Astrocyte (in vitro differentiated cells and primary cell): ENCODE measurements around the gene MYOG. TPM values are rescaled to one million over a fixed set of nuclear protein-coding genes. Genes with fewer than 3 reads are reported as not detected.

ENCODE experiments used
- DNase-seq: peaks from one replicate; pipeline ENCODE4 v3.0.0-alpha.2; 2010; ENCODE audit warnings: low read depth
- FAIRE-seq: peaks from 2 replicates; lab custom pipeline; 2011; peaks lifted over from hg19 to GRCh38; lab: Jason Lieb, UNC
- H2AFZ ChIP-seq: 2 replicates; pipeline ENCODE4 v1.6.0; 2012; ENCODE audit warnings: low read depth, low read length, inconsistent platforms
- H3K27ac ChIP-seq: 2 replicates; pipeline ENCODE4 v1.5.1; 2011; ENCODE audit warnings: low read depth, low read length, inconsistent platforms
- H3K27me3 ChIP-seq: 2 replicates; pipeline ENCODE4 v1.6.0; 2011; ENCODE audit warnings: low read length, inconsistent platforms; ENCODE audit not compliant: insufficient read depth
- H3K36me3 ChIP-seq: 2 replicates; pipeline ENCODE4 v1.5.1; 2011; ENCODE audit warnings: low read length, inconsistent platforms; ENCODE audit not compliant: insufficient read depth
- H3K4me1 ChIP-seq: 2 replicates; pipeline ENCODE4 v1.5.1; 2011; ENCODE audit warnings: low read length, inconsistent platforms; ENCODE audit not compliant: insufficient read depth
- H3K4me2 ChIP-seq: 2 replicates; pipeline ENCODE4 v1.6.0; 2012; ENCODE audit warnings: low read length, inconsistent platforms
- H3K4me3 ChIP-seq: 2 replicates; pipeline ENCODE4 v1.5.1; 2011; ENCODE audit warnings: low read depth, mild to moderate bottlenecking, low read length, inconsistent platforms; ENCODE audit not compliant: insufficient read depth
- H3K79me2 ChIP-seq: 2 replicates; pipeline ENCODE4 v1.6.0; 2012; ENCODE audit warnings: mild to moderate bottlenecking, low read length, inconsistent platforms; ENCODE audit not compliant: insufficient read depth
- H3K9ac ChIP-seq: 2 replicates; pipeline ENCODE4 v1.6.0; 2012; ENCODE audit warnings: mild to moderate bottlenecking, low read length, inconsistent platforms
- H3K9me3 ChIP-seq: 2 replicates; pipeline ENCODE4 v1.5.1; 2012; ENCODE audit warnings: low read depth, mild to moderate bottlenecking, low read length, inconsistent platforms; ENCODE audit not compliant: insufficient read depth
- H4K20me1 ChIP-seq: 2 replicates; pipeline ENCODE4 v1.6.0; 2012; ENCODE audit warnings: low read length, inconsistent platforms; ENCODE audit not compliant: insufficient read depth
- H3K27ac Mint-ChIP-seq: one replicate; pipeline ENCODE4 v1.8.0; 2021; ENCODE audit warnings: mild to moderate bottlenecking, mixed read lengths; ENCODE audit not compliant: unreplicated experiment
- H3K27me3 Mint-ChIP-seq: one replicate; pipeline ENCODE4 v1.8.0; 2021; ENCODE audit warnings: low read depth, mixed read lengths; ENCODE audit not compliant: unreplicated experiment
- H3K36me3 Mint-ChIP-seq: one replicate; pipeline ENCODE4 v1.8.0; 2021; ENCODE audit warnings: low read depth, mixed read lengths; ENCODE audit not compliant: unreplicated experiment
- H3K4me1 Mint-ChIP-seq: one replicate; pipeline ENCODE4 v1.8.0; 2021; ENCODE audit warnings: low read depth, mixed read lengths; ENCODE audit not compliant: unreplicated experiment
- H3K4me3 Mint-ChIP-seq: one replicate; pipeline ENCODE4 v1.8.0; 2021; ENCODE audit warnings: mild to moderate bottlenecking, moderate library complexity, mixed read lengths; ENCODE audit not compliant: unreplicated experiment
- H3K9me3 Mint-ChIP-seq: one replicate; pipeline ENCODE4 v1.8.0; 2021; ENCODE audit warnings: mild to moderate bottlenecking, mixed read lengths; ENCODE audit not compliant: unreplicated experiment
- CTCF ChIP-seq: IDR thresholded peaks from 2 replicates; pipeline ENCODE4 v1.5.1; 2011; ENCODE audit warnings: low read depth, mild to moderate bottlenecking, inconsistent platforms, low read length, moderate library complexity; ENCODE audit not compliant: insufficient read depth
- EZH2 ChIP-seq: IDR thresholded peaks from 2 replicates; pipeline ENCODE4 v1.6.1; 2012; ENCODE audit warnings: mild to moderate bottlenecking, low read length, inconsistent platforms; ENCODE audit not compliant: insufficient read depth
- total RNA-seq: library from RNA; stranded (reverse); gene quantifications from 2 replicates; pipeline ENCODE4 v1.2.1, GENCODE V29; 2021

The MYOG gene
- total RNA-seq, 1 donor from 2014 or later = not detected

GRCh38 chr1:203089651-203090045, 3.8 kb upstream of the MYOG start:
- Histone ChIP-seq H4K20me1 (no peaks in the 10 kb centered on the region), H3K4me3 (no peak overlapping the region), H3K27ac (no peak overlapping the region), H3K9ac (no peak overlapping the region), H3K79me2 (no peaks in the 10 kb centered on the region), H3K27me3 (peaks cover 30% of the 10 kb centered on the region), H2AFZ (no peak overlapping the region), H3K4me2 (no peak overlapping the region), H3K9me3 (no peaks in the 10 kb centered on the region), H3K36me3 (no peaks in the 10 kb centered on the region), H3K4me1 (no peaks in the 10 kb centered on the region)
- DNase-seq = no peak
- H3K4me1 Mint-ChIP-seq = peaks cover 5% of the 10 kb centered on the region
- TF ChIP-seq CTCF (no peak), EZH2 (no peak)
- peaks cover 6% of the 10 kb centered on the region for H3K36me3 Mint-ChIP-seq
- no peak for FAIRE-seq
- no peak overlapping the region for H3K4me3 Mint-ChIP-seq
- H3K27ac Mint-ChIP-seq = no peak overlapping the region
- H3K9me3 Mint-ChIP-seq = peaks cover 19% of the 10 kb centered on the region
- peaks cover 39% of the 10 kb centered on the region for H3K27me3 Mint-ChIP-seq

GRCh38 chr1:203089001-203089650, 3.3 kb upstream of the MYOG start:
- peaks cover 3% of the 10 kb centered on the region for H3K36me3 Mint-ChIP-seq
- H3K79me2 ChIP-seq = no peaks in the 10 kb centered on the region
- H3K4me1 ChIP-seq = no peaks in the 10 kb centered on the region
- H3K27me3 ChIP-seq = peaks cover 30% of the 10 kb centered on the region
- peaks cover 5% of the 10 kb centered on the region for H3K4me1 Mint-ChIP-seq
- H3K27ac Mint-ChIP-seq = no peak overlapping the region
- no peak overlapping the region for H3K9ac ChIP-seq
- no peaks in the 10 kb centered on the region for H3K9me3 ChIP-seq
- H4K20me1 ChIP-seq = no peaks in the 10 kb centered on the region
- H3K9me3 Mint-ChIP-seq = peaks cover 15% of the 10 kb centered on the region
- no peak overlapping the region for H3K4me2 ChIP-seq
- H3K27ac ChIP-seq = no peak overlapping the region
- TF ChIP-seq CTCF (no peak), EZH2 (no peak)
- FAIRE-seq (no peak), DNase-seq (no peak)
- H3K36me3 ChIP-seq = no peaks in the 10 kb centered on the region
- H2AFZ ChIP-seq = no peak overlapping the region
- peaks cover 39% of the 10 kb centered on the region for H3K27me3 Mint-ChIP-seq
- no peak overlapping the region for H3K4me3 Mint-ChIP-seq
- no peak overlapping the region for H3K4me3 ChIP-seq

GRCh38 chr1:203088441-203088840, 2.6 kb upstream of the MYOG start:
- Histone ChIP-seq H3K36me3 (no peaks in the 10 kb centered on the region), H3K9ac (no peak overlapping the region), H3K9me3 (no peaks in the 10 kb centered on the region), H3K79me2 (no peaks in the 10 kb centered on the region), H2AFZ (no peak overlapping the region), H3K27me3 (peaks cover 30% of the 10 kb centered on the region), H3K4me1 (no peaks in the 10 kb centered on the region), H3K4me3 (no peak overlapping the region), H4K20me1 (no peaks in the 10 kb centered on the region), H3K27ac (no peak overlapping the region), H3K4me2 (no peak overlapping the region)
- Mint-ChIP-seq H3K27ac (no peak overlapping the region), H3K36me3 (peaks cover 3% of the 10 kb centered on the region), H3K4me3 (no peak overlapping the region), H3K9me3 (peaks cover 13% of the 10 kb centered on the region), H3K27me3 (peaks cover 43% of the 10 kb centered on the region), H3K4me1 (peaks cover 5% of the 10 kb centered on the region)
- TF ChIP-seq CTCF (no peak), EZH2 (no peak)
- FAIRE-seq (no peak), DNase-seq (no peak)
